Astrocyte of the hippocampus (primary cell): ENCODE data around the gene TDRD3.

ENCODE experiments used
- DNase-seq: peaks from one replicate; pipeline ENCODE4 v3.0.0; 2011; ENCODE audit warnings: low read depth, low spot score

TDRD3 gene

GRCh38 chr13:60572855-60573254, 175.8 kb downstream of the TDRD3 start:
- DNase-seq, result no peak

- DNase-seq, result no peak
Observed at GRCh38 chr13:60574735-60575134, 177.7 kb downstream of the TDRD3 start.

- no peak for DNase-seq
Observed at GRCh38 chr13:60575142-60575541, 178.1 kb downstream of the TDRD3 start.

GRCh38 chr13:60577761-60578160, 180.7 kb downstream of the TDRD3 start:
- no peak for DNase-seq

GRCh38 chr13:60583196-60583888, 186.3 kb downstream of the TDRD3 start:
- DNase-seq, result peak; percentile 70

- DNase-seq, result peak; percentile 69
Observed at GRCh38 chr13:60583911-60584753, 187.1 kb downstream of the TDRD3 start.

GRCh38 chr13:60584976-60585375, 188.0 kb downstream of the TDRD3 start:
- peak; percentile 63 for DNase-seq

- DNase-seq, result peak; percentile 89
Observed at GRCh38 chr13:60590800-60591747, 194.1 kb downstream of the TDRD3 start.

- DNase-seq, result peak; percentile 18
Observed at GRCh38 chr13:60603049-60603448, 206.0 kb downstream of the TDRD3 start.

- DNase-seq, result no peak
Observed at GRCh38 chr13:60604058-60604457, 207.0 kb downstream of the TDRD3 start.

- no peak for DNase-seq
Observed at GRCh38 chr13:60608954-60609353, 211.9 kb downstream of the TDRD3 start.

GRCh38 chr13:60611523-60611922, 214.5 kb downstream of the TDRD3 start:
- no peak for DNase-seq

GRCh38 chr13:60612593-60612992, 215.6 kb downstream of the TDRD3 start:
- DNase-seq, result no peak

GRCh38 chr13:60613080-60613479, 216.1 kb downstream of the TDRD3 start:
- no peak for DNase-seq

GRCh38 chr13:60617991-60618733, 221.1 kb downstream of the TDRD3 start:
- peak; percentile 59 for DNase-seq

- DNase-seq, result no peak
Observed at GRCh38 chr13:60619461-60619860, 222.4 kb downstream of the TDRD3 start.

GRCh38 chr13:60620611-60621395, 223.8 kb downstream of the TDRD3 start:
- DNase-seq, result peak; percentile 47

GRCh38 chr13:60623151-60623550, 226.1 kb downstream of the TDRD3 start:
- DNase-seq, result peak; percentile 7
